ENCODE measurements around the gene UBE2E2.

Gene UBE2E2

DNA sequence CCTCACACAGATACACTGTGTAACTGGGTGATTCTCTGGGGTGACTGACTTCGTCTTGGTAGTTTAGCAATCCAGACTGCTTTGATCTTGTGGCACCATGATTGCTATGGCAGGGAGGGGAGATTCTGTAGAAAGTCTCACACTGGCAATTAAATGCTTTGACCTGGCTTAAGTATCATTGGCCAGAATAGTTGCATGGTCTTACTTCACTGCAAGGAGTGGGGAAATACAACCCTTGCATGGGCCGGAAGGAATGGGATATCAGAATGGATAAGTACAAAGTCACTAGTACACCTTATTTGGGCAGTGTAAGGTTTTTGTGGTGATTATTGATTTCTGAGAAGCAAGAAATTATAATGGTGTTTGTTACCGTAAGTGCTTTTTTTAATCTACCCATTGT, 153.8 kb downstream of the UBE2E2 start:
- Histone ChIP-seq H3K4me3 (ENCODE audit: low read depth in 1 of 2, low read length in 1 of 2) (no peak overlapping the region), H3K36me3 (no peaks in the 10 kb centered on the region), H3K9me3 (no peaks in the 10 kb centered on the region), H3K27ac (no peak overlapping the region), H3K27me3 (no peaks in the 10 kb centered on the region), H3K4me1 (ENCODE audit: control insufficient read depth in 1 of 2, insufficient read depth in 1 of 2, low read depth in 1 of 2, low read length in 1 of 2) (no peaks in the 10 kb centered on the region)
- TF ChIP-seq, protein P1, sequence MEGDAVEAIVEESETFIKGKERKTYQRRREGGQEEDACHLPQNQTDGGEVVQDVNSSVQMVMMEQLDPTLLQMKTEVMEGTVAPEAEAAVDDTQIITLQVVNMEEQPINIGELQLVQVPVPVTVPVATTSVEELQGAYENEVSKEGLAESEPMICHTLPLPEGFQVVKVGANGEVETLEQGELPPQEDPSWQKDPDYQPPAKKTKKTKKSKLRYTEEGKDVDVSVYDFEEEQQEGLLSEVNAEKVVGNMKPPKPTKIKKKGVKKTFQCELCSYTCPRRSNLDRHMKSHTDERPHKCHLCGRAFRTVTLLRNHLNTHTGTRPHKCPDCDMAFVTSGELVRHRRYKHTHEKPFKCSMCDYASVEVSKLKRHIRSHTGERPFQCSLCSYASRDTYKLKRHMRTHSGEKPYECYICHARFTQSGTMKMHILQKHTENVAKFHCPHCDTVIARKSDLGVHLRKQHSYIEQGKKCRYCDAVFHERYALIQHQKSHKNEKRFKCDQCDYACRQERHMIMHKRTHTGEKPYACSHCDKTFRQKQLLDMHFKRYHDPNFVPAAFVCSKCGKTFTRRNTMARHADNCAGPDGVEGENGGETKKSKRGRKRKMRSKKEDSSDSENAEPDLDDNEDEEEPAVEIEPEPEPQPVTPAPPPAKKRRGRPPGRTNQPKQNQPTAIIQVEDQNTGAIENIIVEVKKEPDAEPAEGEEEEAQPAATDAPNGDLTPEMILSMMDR (IDR thresholded peaks at IDR 0.05) = no peak

DNA sequence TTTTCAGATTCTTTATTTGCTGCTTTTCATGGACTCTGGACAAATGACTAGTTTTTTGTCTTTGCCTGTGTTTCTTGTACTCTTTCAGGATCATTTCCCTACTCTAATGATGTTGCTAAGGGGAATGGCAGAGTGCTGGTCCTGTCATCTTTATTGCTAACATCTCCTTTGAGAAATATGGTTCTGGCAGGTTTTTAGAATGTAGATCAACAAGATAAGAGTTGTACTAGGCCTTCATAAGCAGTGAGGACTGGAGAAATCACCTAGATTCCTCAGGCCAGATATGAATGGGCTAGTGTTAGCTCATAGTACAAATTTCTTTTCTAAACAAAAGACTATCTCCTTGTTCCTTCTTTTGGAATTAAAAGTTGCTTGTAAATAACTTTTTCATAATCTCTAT, 156.0 kb downstream of the UBE2E2 start:
- H3K9me3 ChIP-seq = no peaks in the 10 kb centered on the region
- no peaks in the 10 kb centered on the region for H3K4me1 ChIP-seq (ENCODE audit: control insufficient read depth in 1 of 2, insufficient read depth in 1 of 2, low read depth in 1 of 2, low read length in 1 of 2)
- H3K36me3 ChIP-seq = no peaks in the 10 kb centered on the region
- TF ChIP-seq, protein P1 (IDR thresholded peaks at IDR 0.05) = no peak
- no peaks in the 10 kb centered on the region for H3K27me3 ChIP-seq
- no peak overlapping the region for H3K4me3 ChIP-seq (ENCODE audit: low read depth in 1 of 2, low read length in 1 of 2)
- no peak overlapping the region for H3K27ac ChIP-seq

DNA sequence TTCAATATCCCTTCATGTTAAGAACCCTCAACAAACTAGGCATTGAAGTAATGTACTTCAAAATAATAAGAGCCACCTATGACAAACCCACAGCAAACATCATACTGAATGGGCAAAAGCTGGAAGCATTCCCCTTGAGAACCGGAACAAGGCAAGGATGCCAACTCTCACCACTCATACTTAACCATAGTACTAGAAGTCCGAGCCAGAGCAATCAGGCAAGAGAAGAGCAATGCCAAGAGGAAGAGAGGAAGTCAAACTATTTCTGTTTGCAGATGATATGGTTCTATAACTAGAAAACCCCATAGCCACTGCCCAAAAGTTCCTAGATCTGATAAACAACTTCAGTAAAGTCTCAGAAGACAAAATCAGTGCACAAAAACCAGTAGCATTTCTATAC, 161.9 kb downstream of the UBE2E2 start:
- H3K27me3 ChIP-seq = no peaks in the 10 kb centered on the region

DNA sequence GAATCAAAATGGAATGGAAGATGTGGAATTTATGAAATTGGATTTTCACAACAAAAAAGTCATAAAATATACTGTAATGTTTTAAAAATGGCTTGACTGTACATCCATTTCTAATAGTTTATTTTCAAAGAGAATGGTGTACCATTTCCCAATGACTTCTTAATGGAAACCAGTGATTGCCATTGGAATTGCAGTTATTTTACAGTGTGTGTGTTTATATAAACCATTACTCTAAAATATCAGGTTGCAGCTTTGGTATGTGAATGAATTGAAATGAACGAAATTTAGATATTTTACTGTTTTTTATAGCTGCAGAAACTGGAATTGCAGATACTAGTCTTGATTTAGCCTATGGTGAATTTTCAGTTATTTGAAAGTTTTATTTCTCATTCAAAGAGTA, 165.6 kb downstream of the UBE2E2 start:
- H3K4me3 ChIP-seq (ENCODE audit: low read depth in 1 of 2, low read length in 1 of 2) = no peak overlapping the region
- H3K27me3 ChIP-seq = no peaks in the 10 kb centered on the region
- no peak overlapping the region for H3K27ac ChIP-seq
- H3K36me3 ChIP-seq = no peaks in the 10 kb centered on the region
- H3K4me1 ChIP-seq (ENCODE audit: control insufficient read depth in 1 of 2, insufficient read depth in 1 of 2, low read depth in 1 of 2, low read length in 1 of 2) = no peaks in the 10 kb centered on the region
- H3K9me3 ChIP-seq = no peaks in the 10 kb centered on the region
- TF ChIP-seq, protein P1 (IDR thresholded peaks at IDR 0.05) = no peak

More for the DNA sequence above, 161.9 kb downstream of the UBE2E2 start:
- H3K4me1 ChIP-seq (ENCODE audit: control insufficient read depth in 1 of 2, insufficient read depth in 1 of 2, low read depth in 1 of 2, low read length in 1 of 2) = no peaks in the 10 kb centered on the region
- TF ChIP-seq, protein P1 (IDR thresholded peaks at IDR 0.05) = no peak
- no peaks in the 10 kb centered on the region for H3K36me3 ChIP-seq
- H3K4me3 ChIP-seq (ENCODE audit: low read depth in 1 of 2, low read length in 1 of 2) = no peak overlapping the region
- no peaks in the 10 kb centered on the region for H3K9me3 ChIP-seq
- no peak overlapping the region for H3K27ac ChIP-seq

DNA sequence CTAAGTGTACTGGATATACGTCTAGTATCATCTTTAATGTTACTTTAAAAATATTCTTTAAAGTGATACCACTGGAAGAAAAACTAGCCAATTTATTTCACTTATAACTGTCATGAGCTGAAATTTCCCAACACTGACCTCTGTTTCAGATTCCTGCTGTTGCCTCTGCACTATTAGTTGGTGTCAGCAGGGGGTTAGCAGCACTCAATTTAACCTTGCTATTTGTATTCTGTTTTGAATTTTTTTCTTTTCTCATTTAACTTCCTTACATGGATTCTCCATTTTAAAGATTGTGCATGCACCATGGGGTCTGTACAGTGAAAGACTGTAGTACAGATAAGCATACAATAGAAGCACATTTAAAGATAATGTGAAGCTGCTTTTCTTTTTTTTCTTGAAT, 169.2 kb downstream of the UBE2E2 start:
- TF ChIP-seq, protein P1 (IDR thresholded peaks at IDR 0.05) = no peak
- Histone ChIP-seq H3K36me3 (no peaks in the 10 kb centered on the region), H3K9me3 (no peaks in the 10 kb centered on the region), H3K27me3 (no peaks in the 10 kb centered on the region), H3K27ac (no peak overlapping the region), H3K4me3 (ENCODE audit: low read depth in 1 of 2, low read length in 1 of 2) (no peak overlapping the region), H3K4me1 (ENCODE audit: control insufficient read depth in 1 of 2, insufficient read depth in 1 of 2, low read depth in 1 of 2, low read length in 1 of 2) (no peaks in the 10 kb centered on the region)

Data from neutrophil (primary cell).